ENCODE results near the gene WDR36.

DNA sequence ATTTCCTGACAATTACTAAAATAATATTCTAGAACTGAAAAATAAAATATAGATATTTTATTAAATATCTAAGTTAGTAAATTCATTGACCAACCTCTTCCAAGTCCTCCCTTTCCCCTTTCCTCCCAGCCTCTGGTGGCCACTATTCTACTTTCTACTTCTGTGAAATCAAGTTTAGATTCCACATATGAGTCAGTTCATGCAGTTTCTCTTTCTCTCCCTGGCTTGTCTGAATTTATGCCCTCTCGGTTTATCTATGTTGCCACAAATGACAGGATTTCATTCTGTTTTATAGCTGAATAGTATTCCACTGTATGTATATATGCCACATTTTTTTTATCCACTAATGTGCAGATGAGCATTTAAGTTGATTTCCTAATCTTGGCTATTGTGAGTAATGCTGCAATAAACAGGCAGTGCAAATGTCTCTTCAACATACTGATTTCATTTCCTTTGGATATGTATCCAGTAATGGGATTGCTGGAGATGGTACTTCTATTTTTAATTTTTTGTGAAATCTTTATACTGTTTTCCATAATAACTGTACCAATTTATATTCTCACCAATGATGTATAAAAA, 52.3 kb downstream of the WDR36 start:
- TF ChIP-seq, protein P1, sequence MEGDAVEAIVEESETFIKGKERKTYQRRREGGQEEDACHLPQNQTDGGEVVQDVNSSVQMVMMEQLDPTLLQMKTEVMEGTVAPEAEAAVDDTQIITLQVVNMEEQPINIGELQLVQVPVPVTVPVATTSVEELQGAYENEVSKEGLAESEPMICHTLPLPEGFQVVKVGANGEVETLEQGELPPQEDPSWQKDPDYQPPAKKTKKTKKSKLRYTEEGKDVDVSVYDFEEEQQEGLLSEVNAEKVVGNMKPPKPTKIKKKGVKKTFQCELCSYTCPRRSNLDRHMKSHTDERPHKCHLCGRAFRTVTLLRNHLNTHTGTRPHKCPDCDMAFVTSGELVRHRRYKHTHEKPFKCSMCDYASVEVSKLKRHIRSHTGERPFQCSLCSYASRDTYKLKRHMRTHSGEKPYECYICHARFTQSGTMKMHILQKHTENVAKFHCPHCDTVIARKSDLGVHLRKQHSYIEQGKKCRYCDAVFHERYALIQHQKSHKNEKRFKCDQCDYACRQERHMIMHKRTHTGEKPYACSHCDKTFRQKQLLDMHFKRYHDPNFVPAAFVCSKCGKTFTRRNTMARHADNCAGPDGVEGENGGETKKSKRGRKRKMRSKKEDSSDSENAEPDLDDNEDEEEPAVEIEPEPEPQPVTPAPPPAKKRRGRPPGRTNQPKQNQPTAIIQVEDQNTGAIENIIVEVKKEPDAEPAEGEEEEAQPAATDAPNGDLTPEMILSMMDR (IDR thresholded peaks at IDR 0.05) = no peak
- no peak for TF ChIP-seq EP300 (IDR thresholded peaks at IDR 0.05; ENCODE audit: low read depth)
- no peak for TF ChIP-seq POLR2A (IDR thresholded peaks at IDR 0.05)
